Neuronal stem cell (in vitro differentiated cells): ENCODE data around the gene UNC13A.
"Not testable (repeated sequence)": the region's sequence is repeated elsewhere in the genome, so short reads cannot be mapped to it uniquely, and the experiment has no call there.

Experiments
- DNase-seq: peaks from one replicate; pipeline ENCODE4 v3.0.0-alpha.2; 2013; ENCODE audit warnings: low spot score
- H2AFZ ChIP-seq: one replicate; pipeline ENCODE4 v1.6.1; 2013; ENCODE audit warnings: mild to moderate bottlenecking, low read length, inconsistent platforms
- H2AK5ac ChIP-seq: 2 replicates; pipeline ENCODE4 v1.6.1; 2013; ENCODE audit warnings: low read depth, mild to moderate bottlenecking, inconsistent platforms, low read length, moderate library complexity, mixed read lengths
- H2BK120ac ChIP-seq: 2 replicates; pipeline ENCODE4 v1.6.1; 2013; ENCODE audit warnings: low read depth, mild to moderate bottlenecking, inconsistent platforms, low read length, moderate library complexity, mixed read lengths
- H2BK12ac ChIP-seq: one replicate; pipeline ENCODE4 v1.6.1; 2013; ENCODE audit warnings: low read length, inconsistent platforms
- H2BK15ac ChIP-seq: 2 replicates; pipeline ENCODE4 v1.6.1; 2013; ENCODE audit warnings: mild to moderate bottlenecking, low read length, inconsistent platforms, mixed read lengths
- H2BK5ac ChIP-seq: one replicate; pipeline ENCODE4 v1.6.1; 2013; ENCODE audit warnings: inconsistent platforms, mild to moderate bottlenecking, low read length, moderate library complexity
- H3K14ac ChIP-seq: one replicate; pipeline ENCODE4 v1.6.1; 2013; ENCODE audit warnings: low read length, inconsistent platforms
- H3K18ac ChIP-seq: 2 replicates; pipeline ENCODE4 v1.6.1; 2013; ENCODE audit warnings: low read length, inconsistent platforms
- H3K23ac ChIP-seq: 2 replicates; pipeline ENCODE4 v1.6.1; 2013; ENCODE audit warnings: low read depth, mild to moderate bottlenecking, mixed read lengths, low read length, inconsistent platforms; ENCODE audit not compliant: poor library complexity
- H3K27ac ChIP-seq: replicated peaks from 3 replicates; pipeline ENCODE4 v1.5.1; 2013; ENCODE audit warnings: low read length, inconsistent platforms
- H3K27me3 ChIP-seq, 3 experiments: 2 replicates each; pipeline ENCODE4 v1.6.1; 2013; ENCODE audit warnings: low read length in 3 of 3, mild to moderate bottlenecking in 2 of 3, inconsistent platforms in 1 of 3, low read depth in 1 of 3, mixed read lengths in 1 of 3, moderate library complexity in 1 of 3; ENCODE audit not compliant: control insufficient read depth in 3 of 3, insufficient read depth in 3 of 3
- H3K36me3 ChIP-seq, 2 donors: replicated peaks in 1 of 2; 2 replicates each; pipeline ENCODE4 v1.6.1; 2013; ENCODE audit warnings: low read length in 2 of 2; ENCODE audit not compliant: control insufficient read depth in 2 of 2, insufficient read depth in 2 of 2
- H3K4ac ChIP-seq: 2 replicates; pipeline ENCODE4 v1.6.1; 2013; ENCODE audit warnings: inconsistent platforms, mild to moderate bottlenecking, low read length, moderate library complexity
- H3K4me1 ChIP-seq, 2 donors: 1 replicate in 1 of 2; 2 replicates in 1 of 2; pipeline ENCODE4 v1.6.1; 2013; ENCODE audit warnings: low read length in 2 of 2, low read depth in 1 of 2; ENCODE audit not compliant: control insufficient read depth in 2 of 2, insufficient read depth in 1 of 2
- H3K4me2 ChIP-seq: one replicate; pipeline ENCODE4 v1.6.1; 2013; ENCODE audit warnings: mild to moderate bottlenecking, low read length, inconsistent platforms; ENCODE audit not compliant: insufficient read depth, poor library complexity, severe bottlenecking
- H3K4me3 ChIP-seq, 2 donors: 2 replicates each; pipeline ENCODE4 v1.5.1; 2013; ENCODE audit warnings: low read length in 2 of 2, mild to moderate bottlenecking in 2 of 2, inconsistent platforms in 1 of 2, moderate library complexity in 1 of 2
- H3K79me1 ChIP-seq: one replicate; pipeline ENCODE4 v1.6.1; 2013; ENCODE audit warnings: low read depth, mild to moderate bottlenecking, inconsistent platforms, low read length, moderate library complexity
- H3K9ac ChIP-seq: one replicate; pipeline ENCODE4 v1.6.1; 2013; ENCODE audit warnings: mild to moderate bottlenecking, low read depth, low read length, inconsistent platforms; ENCODE audit not compliant: poor library complexity
- H3K9me3 ChIP-seq, 2 donors: replicated peaks in 1 of 2; 2 replicates each; pipeline versions ENCODE3 to v1.6.1; 2013; ENCODE audit warnings: low read length in 2 of 2, mild to moderate bottlenecking in 2 of 2, inconsistent platforms in 1 of 2, low read depth in 1 of 2, mixed read lengths in 1 of 2, moderate library complexity in 1 of 2; ENCODE audit not compliant: control insufficient read depth in 2 of 2, insufficient read depth in 1 of 2
- H4K8ac ChIP-seq: one replicate; pipeline ENCODE4 v1.6.1; 2013; ENCODE audit warnings: low read depth, mild to moderate bottlenecking, inconsistent platforms, low read length, moderate library complexity
- H4K91ac ChIP-seq: one replicate; pipeline ENCODE4 v1.6.1; 2013; ENCODE audit warnings: low read length, low read depth, mild to moderate bottlenecking, inconsistent platforms; ENCODE audit not compliant: poor library complexity
- WGBS, 2 donors: extraction: QIAGEN DNeasy Blood & Tissue Kit; methylation state at CpG; one replicate each; pipeline ENCODE4 v1.1.7; 2013; ENCODE audit warnings: missing lambda C conversion rate in 2 of 2, mixed read lengths in 1 of 2; ENCODE audit not compliant: insufficient read length in 2 of 2, insufficient replicate concordance in 1 of 2; ENCODE audit errors: extremely low coverage in 2 of 2; 5-methylcytosine and 5-hydroxymethylcytosine counted together

The UNC13A gene

DNA sequence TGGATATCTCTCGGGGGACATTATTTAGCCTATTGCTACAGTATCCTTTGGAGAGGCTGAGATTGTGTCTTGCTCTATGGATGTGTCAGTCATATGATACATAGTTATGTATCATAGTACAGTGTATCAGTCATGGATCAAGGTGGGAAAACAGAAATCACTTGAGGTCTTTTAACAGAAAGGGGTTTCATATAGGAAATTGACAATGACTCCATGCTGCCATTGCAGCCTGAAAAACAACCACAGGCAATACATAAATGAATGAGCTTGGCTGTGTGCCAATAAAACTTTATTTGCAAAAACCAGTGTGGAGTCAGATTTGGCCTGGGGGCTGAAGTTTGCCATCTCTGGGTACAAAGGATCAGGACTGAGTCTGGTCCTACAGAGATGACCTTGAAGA, 97.3 kb downstream of the UNC13A start:
- Histone ChIP-seq H3K9ac (no peak overlapping the region), H3K18ac (no peak overlapping the region), H2BK12ac (no peak overlapping the region), H2BK120ac (no peak overlapping the region), H2BK5ac (no peak overlapping the region), H3K14ac (no peak overlapping the region), H2AFZ (no peak overlapping the region), H3K79me1 (no peaks in the 10 kb centered on the region), H3K9me3 (no peaks in the 10 kb centered on the region), H3K4me1 (no peaks in the 10 kb centered on the region), H4K91ac (no peak overlapping the region), H3K4ac (no peak overlapping the region), H3K4me2 (no peak overlapping the region), H3K23ac (no peak overlapping the region), H4K8ac (no peak overlapping the region), H3K27me3 (no peaks in the 10 kb centered on the region), H3K4me3 (no peak overlapping the region), H3K36me3 (no peaks in the 10 kb centered on the region), H2BK15ac (no peak overlapping the region), H3K27ac (no peak overlapping the region), H2AK5ac (no peak overlapping the region)
- no peak for DNase-seq
- WGBS, 2 donors = no CpG with 5 or more reads among the region's 1 CpG

- not testable (repeated sequence) for H3K4me3 ChIP-seq, H3K23ac ChIP-seq, H3K9ac ChIP-seq, H4K8ac ChIP-seq, H2BK120ac ChIP-seq, DNase-seq, H3K27me3 ChIP-seq, H2BK5ac ChIP-seq, H3K4me2 ChIP-seq, H4K91ac ChIP-seq, H3K14ac ChIP-seq, H2AFZ ChIP-seq, H2BK15ac ChIP-seq, H3K4me1 ChIP-seq, H3K18ac ChIP-seq, H2BK12ac ChIP-seq, H3K9me3 ChIP-seq, H3K79me1 ChIP-seq, H3K27ac ChIP-seq, H2AK5ac ChIP-seq, H3K4ac ChIP-seq
- WGBS, 2 donors = no CpG with 5 or more reads among the region's 7 CpGs
- H3K36me3 ChIP-seq = peaks cover 16 to 25% of the 10 kb centered on the region in 2 donors
These were observed 102.8 kb downstream of the UNC13A start for GRCh38 chr19:17585395-17585794.

DNA sequence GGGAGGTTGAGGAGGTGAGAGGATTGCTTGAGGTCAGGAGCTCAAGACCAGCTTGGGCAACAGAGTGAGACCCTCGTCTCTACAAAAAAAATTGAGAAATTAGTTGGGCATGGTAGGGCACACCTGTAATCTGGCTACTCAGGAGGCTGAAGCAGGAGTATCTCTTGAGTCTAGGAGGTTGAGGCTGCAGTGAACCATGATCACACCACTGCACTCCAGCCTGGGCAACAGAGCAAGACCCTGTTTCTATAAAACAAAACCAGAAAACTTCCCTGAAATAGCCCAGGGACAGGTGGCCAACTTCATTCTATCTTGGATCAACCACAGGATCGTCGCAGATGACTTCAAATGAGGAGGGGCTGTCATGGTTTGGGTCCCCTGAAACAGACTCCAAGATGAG, 104.0 kb downstream of the UNC13A start:
- Histone ChIP-seq H3K36me3 (peaks cover 20 to 37% of the 10 kb centered on the region in 2 donors), H4K8ac (no peak overlapping the region), H3K23ac (no peak overlapping the region), H3K9me3 (peaks cover 0 to 5% of the 10 kb centered on the region in 2 donors), H2BK15ac (no peak overlapping the region), H2BK5ac (no peak overlapping the region), H3K79me1 (peaks cover 2% of the 10 kb centered on the region), H2AFZ (no peak overlapping the region), H3K14ac (no peak overlapping the region), H3K4ac (no peak overlapping the region), H4K91ac (no peak overlapping the region), H3K4me3 (no peak overlapping the region), H3K9ac (no peak overlapping the region), H2BK12ac (no peak overlapping the region), H3K27ac (no peak overlapping the region), H3K18ac (no peak overlapping the region), H3K4me1 (peaks cover 0 to 3% of the 10 kb centered on the region in 2 donors), H3K4me2 (no peak overlapping the region), H2BK120ac (no peak overlapping the region), H3K27me3 (no peaks in the 10 kb centered on the region), H2AK5ac (no peak overlapping the region)
- DNase-seq = no peak
- no CpG with 5 or more reads among the region's 3 CpGs for WGBS, 2 donors

GRCh38 chr19:17582613-17583012, 105.5 kb downstream of the UNC13A start:
- peaks cover 28 to 51% of the 10 kb centered on the region in 2 donors for H3K36me3 ChIP-seq
- no CpG with 5 or more reads among the region's 8 CpGs for WGBS, 2 donors

More at GRCh38 chr19:17582613-17583012, 105.5 kb downstream of the UNC13A start:
- no peak overlapping the region for H3K4me2 ChIP-seq
- no peak overlapping the region for H3K18ac ChIP-seq
- H2AK5ac ChIP-seq = no peak overlapping the region
- H3K9ac ChIP-seq = no peak overlapping the region
- H2BK120ac ChIP-seq = no peak overlapping the region
- H4K8ac ChIP-seq = no peak overlapping the region
- no peaks in the 10 kb centered on the region for H3K27me3 ChIP-seq
- H2BK12ac ChIP-seq = no peak overlapping the region
- no peak overlapping the region for H2BK15ac ChIP-seq
- H3K4me1 ChIP-seq = peaks cover 0 to 5% of the 10 kb centered on the region in 2 donors
- peaks cover 0 to 5% of the 10 kb centered on the region in 2 donors for H3K9me3 ChIP-seq
- H2BK5ac ChIP-seq = no peak overlapping the region
- H3K79me1 ChIP-seq = peaks cover 2% of the 10 kb centered on the region
- no peak overlapping the region for H3K14ac ChIP-seq
- no peak overlapping the region for H3K4me3 ChIP-seq
- H3K4ac ChIP-seq = no peak overlapping the region
- H4K91ac ChIP-seq = no peak overlapping the region
- DNase-seq = no peak
- H3K23ac ChIP-seq = no peak overlapping the region
- no peak overlapping the region for H2AFZ ChIP-seq
- no peak overlapping the region for H3K27ac ChIP-seq
